Epithelial cell of esophagus (primary cell): ENCODE data around the gene TCP11.

Experiments used
- DNase-seq: peaks from one replicate; pipeline ENCODE4 v3.0.0; 2010; ENCODE audit warnings: low read depth
- H3K4me3 ChIP-seq: 2 replicates; pipeline ENCODE4 v1.5.1; 2011; ENCODE audit warnings: mild to moderate bottlenecking, low read length, control low read depth
- TF ChIP-seq, protein P1 (sequence below): IDR thresholded peaks from 2 replicates; pipeline ENCODE4 v1.5.1; 2011; ENCODE audit warnings: low read depth, mild to moderate bottlenecking, low read length, control low read depth, inconsistent platforms; ENCODE audit not compliant: insufficient read depth; ENCODE audit errors: missing control alignments

Gene TCP11

DNA sequence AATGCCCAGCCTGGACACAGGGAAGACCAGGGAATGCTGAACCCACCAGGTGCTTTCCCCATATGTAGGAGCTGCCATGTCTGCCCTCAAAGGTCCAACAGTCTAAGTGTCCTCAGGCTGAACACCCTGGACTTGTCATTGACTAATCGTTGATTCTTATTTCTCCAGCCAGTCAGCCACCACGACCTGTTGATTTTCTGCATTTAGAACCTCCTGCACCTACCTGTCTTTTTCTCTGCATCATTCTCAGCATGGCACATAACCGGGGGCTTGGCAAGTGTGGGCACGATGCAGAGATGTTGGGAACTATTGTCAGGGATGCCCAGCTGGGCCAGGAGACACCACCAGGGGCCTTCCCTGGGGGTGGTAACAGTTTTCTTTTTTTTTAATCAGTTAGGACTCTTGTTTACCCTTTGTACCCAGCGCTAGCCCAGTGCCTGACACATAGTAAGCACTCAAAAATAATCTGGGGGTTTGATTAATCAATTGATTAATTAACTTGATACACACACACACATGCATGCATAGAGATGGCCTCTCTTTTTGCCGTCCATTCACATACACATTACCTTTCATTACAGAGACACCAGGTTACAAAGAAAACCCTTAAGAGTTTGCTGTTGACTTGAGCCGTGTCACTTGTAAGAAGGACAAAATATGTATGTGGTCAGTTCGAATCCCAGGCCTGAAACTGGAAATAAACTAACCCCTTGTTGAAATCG lies 43.6 kb upstream of the TCP11 start:
- no peak overlapping the region for H3K4me3 ChIP-seq
- DNase-seq: peak; percentile 66
- TF ChIP-seq, protein P1, sequence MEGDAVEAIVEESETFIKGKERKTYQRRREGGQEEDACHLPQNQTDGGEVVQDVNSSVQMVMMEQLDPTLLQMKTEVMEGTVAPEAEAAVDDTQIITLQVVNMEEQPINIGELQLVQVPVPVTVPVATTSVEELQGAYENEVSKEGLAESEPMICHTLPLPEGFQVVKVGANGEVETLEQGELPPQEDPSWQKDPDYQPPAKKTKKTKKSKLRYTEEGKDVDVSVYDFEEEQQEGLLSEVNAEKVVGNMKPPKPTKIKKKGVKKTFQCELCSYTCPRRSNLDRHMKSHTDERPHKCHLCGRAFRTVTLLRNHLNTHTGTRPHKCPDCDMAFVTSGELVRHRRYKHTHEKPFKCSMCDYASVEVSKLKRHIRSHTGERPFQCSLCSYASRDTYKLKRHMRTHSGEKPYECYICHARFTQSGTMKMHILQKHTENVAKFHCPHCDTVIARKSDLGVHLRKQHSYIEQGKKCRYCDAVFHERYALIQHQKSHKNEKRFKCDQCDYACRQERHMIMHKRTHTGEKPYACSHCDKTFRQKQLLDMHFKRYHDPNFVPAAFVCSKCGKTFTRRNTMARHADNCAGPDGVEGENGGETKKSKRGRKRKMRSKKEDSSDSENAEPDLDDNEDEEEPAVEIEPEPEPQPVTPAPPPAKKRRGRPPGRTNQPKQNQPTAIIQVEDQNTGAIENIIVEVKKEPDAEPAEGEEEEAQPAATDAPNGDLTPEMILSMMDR: no peak

DNA sequence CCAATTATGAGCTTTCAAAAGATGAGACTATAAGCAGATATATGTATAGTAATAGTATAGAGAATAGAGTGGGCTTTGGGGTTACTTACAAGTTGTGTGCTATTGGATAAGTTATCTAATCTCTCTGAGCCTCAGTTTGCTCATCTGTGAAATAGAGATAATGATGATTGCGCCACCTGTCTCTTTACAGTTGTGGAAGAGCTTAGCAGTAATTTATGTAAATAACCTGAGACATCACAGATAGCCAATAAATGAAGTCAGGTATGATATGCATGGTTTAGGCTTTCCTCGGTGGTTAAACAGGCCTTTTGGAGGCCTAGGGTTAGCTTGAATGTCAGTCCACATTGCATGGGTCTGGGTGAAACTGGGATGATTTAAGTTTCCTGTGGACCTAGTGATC lies 42.8 kb upstream of the TCP11 start:
- H3K4me3 ChIP-seq: no peak overlapping the region
- no peak for DNase-seq
- TF ChIP-seq, protein P1: no peak

DNA sequence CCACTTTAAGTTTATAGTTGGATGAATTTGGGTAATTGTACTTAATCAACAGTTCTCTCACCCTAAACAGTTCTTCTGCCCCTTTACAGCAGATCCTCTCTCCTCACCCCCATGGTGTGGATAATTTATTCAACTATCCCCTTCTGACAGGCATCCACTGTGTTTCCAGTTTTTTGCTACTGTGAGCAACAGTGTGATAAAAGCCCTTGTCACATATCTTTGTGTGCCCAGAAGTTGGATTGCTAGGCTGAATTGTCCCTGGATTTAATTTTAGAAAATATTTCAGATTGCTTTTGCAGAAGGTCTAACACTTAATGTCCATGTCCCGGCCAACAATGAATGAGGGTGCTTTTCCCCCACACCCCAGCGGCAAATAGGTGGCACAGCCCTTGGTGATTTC lies 42.1 kb upstream of the TCP11 start:
- DNase-seq: no peak
- H3K4me3 ChIP-seq: no peak overlapping the region
- TF ChIP-seq, protein P1: no peak

DNA sequence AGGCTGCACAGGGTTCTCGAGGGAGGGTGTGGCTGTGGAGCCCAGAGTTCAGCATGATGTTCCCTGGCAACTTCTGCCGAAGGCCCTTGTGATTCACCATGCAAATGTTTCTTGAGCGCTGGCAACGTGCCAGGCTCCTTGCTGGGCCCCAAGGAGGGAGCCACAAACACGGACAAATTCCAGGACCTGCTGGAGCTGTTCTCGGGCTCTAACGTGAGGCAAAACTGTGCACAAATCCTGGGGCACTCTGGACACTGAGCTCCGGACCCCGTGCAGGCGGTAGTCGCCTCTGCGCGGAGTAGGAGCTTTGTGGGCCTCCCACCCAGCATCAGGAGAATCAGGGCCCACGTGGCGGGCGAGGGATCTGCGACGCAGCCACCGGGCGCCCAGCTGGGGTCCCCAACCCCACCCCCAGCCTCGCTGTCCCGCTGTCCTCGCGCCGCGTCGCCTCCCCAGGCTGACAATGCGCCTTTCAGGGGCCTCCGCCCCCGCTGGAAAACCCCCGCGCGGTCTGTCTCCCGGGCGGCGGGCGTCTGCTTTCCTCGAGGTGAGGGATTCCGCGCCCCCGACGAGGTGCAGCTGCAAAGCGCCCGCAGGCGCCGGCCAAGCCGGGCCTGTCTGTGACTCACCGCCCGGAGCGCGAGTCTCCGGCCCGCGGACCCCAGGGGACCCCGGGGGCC lies 40.9 kb upstream of the TCP11 start:
- no peak overlapping the region for H3K4me3 ChIP-seq
- DNase-seq: peak; percentile 76
- TF ChIP-seq, protein P1: no peak

DNA sequence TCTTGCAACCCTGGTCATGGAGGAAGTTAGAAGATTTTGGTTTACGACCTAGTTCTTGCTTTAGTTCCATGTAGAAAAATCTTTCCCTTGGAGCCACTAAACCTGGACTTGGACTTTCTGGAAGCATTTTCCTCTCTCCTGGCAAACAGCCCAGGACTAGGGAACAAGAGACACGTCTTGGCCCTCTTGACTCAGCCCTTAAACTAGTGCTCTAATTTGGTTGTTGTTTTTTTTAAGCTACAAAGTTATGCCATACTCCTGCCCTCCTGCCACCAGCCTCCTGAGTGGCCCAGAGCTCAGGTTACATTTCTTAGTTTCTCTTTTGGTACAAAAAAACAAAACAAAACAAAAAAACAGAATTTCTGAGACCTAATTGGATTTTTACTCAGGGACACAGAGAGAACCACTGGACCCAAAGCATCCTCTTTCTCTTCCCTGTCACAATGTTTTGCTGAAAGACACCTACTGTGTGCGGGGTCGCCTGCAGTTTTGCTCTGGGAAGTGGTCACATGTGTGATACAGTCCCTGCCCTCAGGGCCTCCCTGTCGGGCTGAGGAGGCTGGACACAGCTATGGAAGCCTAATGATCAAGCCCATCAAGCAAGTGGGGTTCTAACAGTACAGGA lies 40.3 kb upstream of the TCP11 start:
- peak; percentile 41 for DNase-seq
- TF ChIP-seq, protein P1: no peak
- no peak overlapping the region for H3K4me3 ChIP-seq

DNA sequence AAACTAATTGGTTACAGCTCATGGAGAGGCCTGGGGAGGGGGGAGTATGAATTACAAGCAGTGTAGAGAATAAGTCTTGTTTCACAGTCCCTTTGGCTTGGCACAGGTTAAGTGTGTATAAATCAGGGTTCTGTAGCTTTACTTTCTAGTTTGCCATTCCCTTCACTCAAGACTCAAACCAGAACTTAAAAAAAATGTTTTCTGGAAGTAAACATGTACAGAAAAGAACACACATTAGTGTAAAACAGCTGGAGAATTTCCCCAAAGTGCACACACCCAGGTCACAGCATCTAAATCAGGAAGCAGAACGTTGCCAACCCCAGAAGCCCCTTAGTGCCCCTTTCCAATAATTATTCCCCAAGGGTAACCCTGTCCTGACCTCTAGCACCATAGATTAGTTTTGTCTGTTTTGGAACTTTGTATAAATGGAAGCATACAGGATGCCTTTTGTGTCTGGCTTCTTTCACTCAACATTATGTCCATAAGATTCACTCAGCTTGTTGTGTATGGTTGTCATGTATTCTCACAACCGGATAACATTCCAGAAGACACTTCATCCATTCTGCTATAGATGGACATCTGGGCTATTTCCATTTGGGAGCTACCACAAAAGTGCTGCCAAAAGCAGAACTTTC lies 38.9 kb upstream of the TCP11 start:
- TF ChIP-seq, protein P1: no peak
- no peak overlapping the region for H3K4me3 ChIP-seq
- no peak for DNase-seq
